Neural cell (in vitro differentiated cells): ENCODE data around the gene ENTPD2. TPM values are rescaled to one million over a fixed set of nuclear protein-coding genes. Genes with fewer than 3 reads are reported as not detected.

Experiments
- H2AFZ ChIP-seq: fragments of 200-600, 300-800 bp; sonication (generic), shearing (Covaris generic); 2 replicates; pipeline ENCODE4 v1.6.0; 2014; ENCODE audit warnings: low read depth, mild to moderate bottlenecking, antibody characterized with exemption, low read length, moderate library complexity
- H3F3A ChIP-seq: fragments of 200-600 bp; shearing (Covaris generic); 2 replicates; pipeline ENCODE4 v1.6.1; 2016; ENCODE audit warnings: mild to moderate bottlenecking, moderate library complexity, mixed read lengths, antibody characterized with exemption, low read length; ENCODE audit not compliant: insufficient read depth, poor library complexity, severe bottlenecking
- H3K27ac ChIP-seq: fragments of 200-600, 300-800 bp; sonication (generic), shearing (Covaris generic); 2 replicates; pipeline ENCODE4 v1.5.1; 2014; ENCODE audit warnings: mild to moderate bottlenecking, low read length, moderate library complexity
- H3K27me3 ChIP-seq: fragments of 300-800, 200-600 bp; sonication (generic), shearing (Covaris generic); 2 replicates; pipeline ENCODE4 v1.6.0; 2014; ENCODE audit warnings: mild to moderate bottlenecking, low read depth, low read length, moderate library complexity; ENCODE audit not compliant: insufficient read depth
- H3K36me3 ChIP-seq: fragments of 300-800, 200-600 bp; sonication (generic), shearing (Covaris generic); 2 replicates; pipeline ENCODE4 v1.5.1; 2014; ENCODE audit warnings: mild to moderate bottlenecking, antibody characterized with exemption, low read length, moderate library complexity; ENCODE audit not compliant: insufficient read depth
- H3K4me2 ChIP-seq: fragments of 300-800, 200-600 bp; sonication (generic), shearing (Covaris generic); 2 replicates; pipeline ENCODE4 v1.6.0; 2014; ENCODE audit warnings: mild to moderate bottlenecking, low read length
- H3K4me3 ChIP-seq: fragments of 300-800, 200-600 bp; sonication (generic), shearing (Covaris generic); 2 replicates; pipeline ENCODE4 v1.5.1; 2014; ENCODE audit warnings: mild to moderate bottlenecking, low read length, moderate library complexity
- H3K79me2 ChIP-seq: fragments of 200-600 bp; shearing (Covaris generic); replicated peaks from 2 replicates; pipeline ENCODE4 v1.6.0; 2014; ENCODE audit warnings: mild to moderate bottlenecking, low read length, moderate library complexity; ENCODE audit not compliant: insufficient read depth
- H3K9ac ChIP-seq: fragments of 300-800, 200-600 bp; sonication (generic), shearing (Covaris generic); 2 replicates; pipeline ENCODE4 v1.6.1; 2016; ENCODE audit warnings: mild to moderate bottlenecking, low read length, mixed read lengths
- H3K9me2 ChIP-seq: fragments of 200-600 bp; shearing (Covaris generic); 2 replicates; pipeline ENCODE4 v1.6.1; 2016; ENCODE audit warnings: mild to moderate bottlenecking, low read length, mixed read lengths; ENCODE audit not compliant: insufficient read depth
- H3K9me3 ChIP-seq: fragments of 200-600, 300-800 bp; sonication (generic), shearing (Covaris generic); 2 replicates; pipeline ENCODE4 v1.6.1; 2016; ENCODE audit warnings: mild to moderate bottlenecking, mixed run types, low read length, moderate library complexity, mixed read lengths
- H4K20me1 ChIP-seq: fragments of 200-600 bp; shearing (Covaris generic); 2 replicates; pipeline ENCODE4 v1.6.1; 2016; ENCODE audit warnings: mild to moderate bottlenecking, mixed run types; ENCODE audit not compliant: insufficient read depth
- CTCF ChIP-seq: fragments of 450-650 bp; IDR thresholded peaks from 2 replicates; pipeline ENCODE4 v1.5.1; 2014; ENCODE audit warnings: antibody characterized with exemption, mild to moderate bottlenecking, moderate library complexity; ENCODE audit not compliant: poor library complexity, severe bottlenecking
- EP300 ChIP-seq: fragments of 450-650 bp; conservative IDR thresholded peaks from 2 replicates; pipeline ENCODE4 v1.6.1; 2014; ENCODE audit warnings: antibody characterized with exemption, mild to moderate bottlenecking, moderate library complexity; ENCODE audit not compliant: poor library complexity, severe bottlenecking
- MXI1 ChIP-seq: fragments of 450-650 bp; conservative IDR thresholded peaks from 2 replicates; pipeline ENCODE4 v1.6.1; 2014; ENCODE audit warnings: antibody characterized with exemption, mild to moderate bottlenecking; ENCODE audit not compliant: poor library complexity, severe bottlenecking
- RAD21 ChIP-seq: fragments of 450-650 bp; conservative IDR thresholded peaks from 2 replicates; pipeline ENCODE4 v1.6.1; 2014; ENCODE audit warnings: antibody characterized with exemption, mild to moderate bottlenecking, moderate library complexity
- TAF1 ChIP-seq: IDR thresholded peaks from 2 replicates; pipeline ENCODE4 v1.6.1; 2012; ENCODE audit warnings: low read depth
- polyA plus RNA-seq: library from polyadenylated mRNA; depleted of rRNA; stranded (reverse); fragments of >200 nt; gene quantifications from 2 replicates; pipeline ENCODE4 v1.2.3, GENCODE V29; 2014
- small RNA-seq, 3 experiments: library from RNA; depleted of rRNA; stranded (forward); fragments of <200 nt; gene quantifications; one replicate each; pipeline ENCODE3, GENCODE V24; 2012

The ENTPD2 gene
- polyA plus RNA-seq, 1 donor from 2014 or later: not detected

GRCh38 chr9:137001857-137002645 is 51.8 kb downstream of the ENTPD2 start:
- H3K9me2 ChIP-seq: no peaks in the 10 kb centered on the region
- no peaks in the 10 kb centered on the region for H3K27me3 ChIP-seq
- H2AFZ ChIP-seq: no peak overlapping the region
- TF ChIP-seq EP300: no peak
- TF ChIP-seq MXI1: no peak
- no peak for TF ChIP-seq RAD21
- H3F3A ChIP-seq: no peaks in the 10 kb centered on the region
- no peak overlapping the region for H3K27ac ChIP-seq
- no peaks in the 10 kb centered on the region for H3K36me3 ChIP-seq
- no peaks in the 10 kb centered on the region for H4K20me1 ChIP-seq
- no peak overlapping the region for H3K4me3 ChIP-seq
- no peaks in the 10 kb centered on the region for H3K79me2 ChIP-seq
- H3K9ac ChIP-seq: no peak overlapping the region
- no peaks in the 10 kb centered on the region for H3K9me3 ChIP-seq
- H3K4me2 ChIP-seq: no peak overlapping the region

DNA sequence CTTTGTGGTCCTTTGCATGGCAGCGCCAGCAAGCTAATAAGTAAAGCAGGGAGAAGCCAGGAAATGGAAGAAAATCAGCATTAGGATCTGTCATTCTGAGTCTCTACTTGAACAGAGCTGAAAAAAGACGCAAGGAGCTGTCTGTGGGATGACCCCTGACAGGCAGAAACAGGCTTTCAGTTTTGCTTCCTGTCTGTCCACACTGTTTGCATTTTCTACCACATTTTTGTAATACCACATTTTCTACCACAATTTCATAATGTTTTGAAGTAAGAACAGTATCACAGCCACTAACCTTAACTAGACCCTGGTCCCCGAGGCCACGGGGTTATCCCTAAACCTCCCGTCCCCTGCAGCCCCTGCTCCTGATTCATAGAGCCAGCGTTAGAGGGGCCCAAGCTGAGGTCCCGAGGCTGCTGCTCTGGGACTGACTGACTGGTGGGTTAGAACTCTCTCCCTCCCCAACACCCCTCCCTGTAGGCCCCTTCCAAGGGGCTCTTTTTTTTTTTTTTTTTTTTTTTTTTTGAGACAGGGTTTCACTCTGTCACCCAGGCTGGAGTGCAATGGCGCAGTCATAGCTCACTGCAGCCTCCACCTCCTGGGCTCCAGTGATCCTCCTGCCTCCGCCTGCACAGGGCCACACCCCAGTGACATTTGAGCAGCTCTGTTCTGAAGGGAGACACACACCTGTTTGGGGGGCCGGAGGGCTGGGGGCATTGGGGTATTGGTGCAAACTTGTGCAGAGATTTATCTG is 53.5 kb downstream of the ENTPD2 start:
- Histone ChIP-seq H3K27ac (no peak overlapping the region), H3K9ac (no peak overlapping the region), H2AFZ (no peak overlapping the region), H3K4me2 (no peak overlapping the region), H4K20me1 (no peaks in the 10 kb centered on the region), H3K27me3 (no peaks in the 10 kb centered on the region), H3K9me2 (no peaks in the 10 kb centered on the region), H3K9me3 (no peaks in the 10 kb centered on the region), H3K79me2 (no peaks in the 10 kb centered on the region), H3K36me3 (no peaks in the 10 kb centered on the region), H3K4me3 (no peak overlapping the region), H3F3A (no peaks in the 10 kb centered on the region)
- no peak for TF ChIP-seq TAF1
- no peak for TF ChIP-seq CTCF
- no peak for TF ChIP-seq MXI1

Small RNAs within 50 kb of the gene (small RNA-seq; reads per million reads assigned to genes)
- gene RF00153: 0 to 0.41 (median 0) reads per million in 3 experiments

Other genes starting within 250 kb of the ENTPD2 start
- gene RABL6, start 246.1 kb downstream of the ENTPD2 start, polyA plus RNA-seq: 46.4 and 58.8 TPM in 2 replicates
- gene AJM1, start 211.6 kb downstream of the ENTPD2 start, polyA plus RNA-seq: 1.5 TPM in 2 replicates
- gene PHPT1, start 204.7 kb downstream of the ENTPD2 start, polyA plus RNA-seq: 279 and 293 TPM in 2 replicates
- 13.1 and 23.6 TPM in 2 replicates for gene MAMDC4, start 201.7 kb downstream of the ENTPD2 start, polyA plus RNA-seq
- 613 and 677 TPM in 2 replicates for gene EDF1, start 187.8 kb downstream of the ENTPD2 start, polyA plus RNA-seq
- gene TRAF2, start 167.5 kb downstream of the ENTPD2 start, polyA plus RNA-seq: 14.6 and 21.5 TPM in 2 replicates
- 138 and 148 TPM in 2 replicates for gene FBXW5, start 109.3 kb downstream of the ENTPD2 start, polyA plus RNA-seq
- gene C8G, start 108.8 kb downstream of the ENTPD2 start, polyA plus RNA-seq: not detected in 2 replicates
- gene LCN12, start 101.8 kb downstream of the ENTPD2 start, polyA plus RNA-seq: 2.9 TPM in 1 of 2 replicates, not detected in the other
- gene PTGDS, start 76.6 kb downstream of the ENTPD2 start, polyA plus RNA-seq: 2.0 TPM in 1 of 2 replicates, not detected in the other
- gene LCNL1, start 71.1 kb downstream of the ENTPD2 start, polyA plus RNA-seq: 0.76 TPM in 1 of 2 replicates, not detected in the other
- 276 and 346 TPM in 2 replicates for gene PAXX, start 61.6 kb downstream of the ENTPD2 start, polyA plus RNA-seq
- gene CLIC3, start 57.5 kb downstream of the ENTPD2 start, polyA plus RNA-seq: not detected in 2 replicates
- gene ABCA2, start 25.8 kb downstream of the ENTPD2 start, polyA plus RNA-seq: 30.6 and 52.0 TPM in 2 replicates
- 0.56 and 0.69 TPM in 2 replicates for gene FUT7, start 22.0 kb downstream of the ENTPD2 start, polyA plus RNA-seq
- gene NPDC1, start 7.9 kb downstream of the ENTPD2 start, polyA plus RNA-seq: 161 and 162 TPM in 2 replicates
- gene SAPCD2, start 16.5 kb upstream of the ENTPD2 start, polyA plus RNA-seq: 0.22 and 0.96 TPM in 2 replicates
- gene UAP1L1, start 23.5 kb upstream of the ENTPD2 start, polyA plus RNA-seq: 0.21 and 0.36 TPM in 2 replicates
- 72.0 and 90.9 TPM in 2 replicates for gene MAN1B1, start 32.9 kb upstream of the ENTPD2 start, polyA plus RNA-seq
- 23.3 and 43.3 TPM in 2 replicates for gene DPP7, start 60.7 kb upstream of the ENTPD2 start, polyA plus RNA-seq
- gene GRIN1, start 85.1 kb upstream of the ENTPD2 start, polyA plus RNA-seq: 0.58 and 0.68 TPM in 2 replicates
- gene LRRC26, start 116.0 kb upstream of the ENTPD2 start, polyA plus RNA-seq: 2.2 and 3.2 TPM in 2 replicates
- not detected in 2 replicates for gene TMEM210, start 118.0 kb upstream of the ENTPD2 start, polyA plus RNA-seq
- gene ANAPC2, start 134.5 kb upstream of the ENTPD2 start, polyA plus RNA-seq: 38.1 and 47.2 TPM in 2 replicates
- gene SSNA1, start 134.6 kb upstream of the ENTPD2 start, polyA plus RNA-seq: 170 and 195 TPM in 2 replicates
- 8.1 TPM in 2 replicates for gene TPRN, start 146.7 kb upstream of the ENTPD2 start, polyA plus RNA-seq
- gene TMEM203, start 151.6 kb upstream of the ENTPD2 start, polyA plus RNA-seq: 61.1 and 66.7 TPM in 2 replicates
- 8.8 and 18.2 TPM in 2 replicates for gene NDOR1, start 151.6 kb upstream of the ENTPD2 start, polyA plus RNA-seq
- 1.2 and 1.5 TPM in 2 replicates for gene RNF208, start 168.2 kb upstream of the ENTPD2 start, polyA plus RNA-seq
- gene CYSRT1, start 171.1 kb upstream of the ENTPD2 start, polyA plus RNA-seq: 1.3 and 3.3 TPM in 2 replicates
- gene RNF224, start 173.4 kb upstream of the ENTPD2 start, polyA plus RNA-seq: 0.26 TPM in 1 of 2 replicates, not detected in the other
- 0.12 and 0.27 TPM in 2 replicates for gene SLC34A3, start 176.8 kb upstream of the ENTPD2 start, polyA plus RNA-seq
- 60.3 and 68.8 TPM in 2 replicates for gene TUBB4B, start 187.2 kb upstream of the ENTPD2 start, polyA plus RNA-seq
- gene STPG3, start 197.2 kb upstream of the ENTPD2 start, polyA plus RNA-seq: not detected in 2 replicates
- 64.7 and 82.2 TPM in 2 replicates for gene NELFB, start 201.3 kb upstream of the ENTPD2 start, polyA plus RNA-seq
- gene TOR4A, start 223.7 kb upstream of the ENTPD2 start, polyA plus RNA-seq: 0.50 and 0.70 TPM in 2 replicates
- 1.4 and 2.3 TPM in 2 replicates for gene NRARP, start 248.2 kb upstream of the ENTPD2 start, polyA plus RNA-seq